Adrenal gland (tissue), 12 donors: ENCODE measurements around the gene LYPD6B. TPM values are rescaled to one million over a fixed set of nuclear protein-coding genes. Genes with fewer than 3 reads are reported as not detected.

Experiments
- DNase-seq, 7 donors: peaks; one replicate each; pipeline ENCODE4 v3.0.0-alpha.2; 2019 to 2020
- H3K27ac ChIP-seq, 5 donors: fragments of 200-600 bp; sonication (generic) in 4 of 5; 1 replicate in 3 of 5; 2 replicates in 2 of 5; pipeline versions ENCODE4 v1.5.1 to v1.8.0; 2016 to 2020; ENCODE audit warnings: mild to moderate bottlenecking in 1 of 5
- H3K27me3 ChIP-seq: fragments of 200-600 bp; 2 replicates; pipeline ENCODE4 v1.8.0; 2021
- H3K36me3 ChIP-seq, 2 donors: fragments of 200-600 bp; replicated peaks in 1 of 2; 1 replicate in 1 of 2; 2 replicates in 1 of 2; pipeline versions ENCODE4 v1.5.1 to v1.8.0; 2018 to 2022
- H3K4me1 ChIP-seq, 2 donors: fragments of 200-600 bp; replicated peaks in 1 of 2; 1 replicate in 1 of 2; 2 replicates in 1 of 2; pipeline versions ENCODE4 v1.5.1 to v1.8.0; 2018 to 2021
- H3K4me3 ChIP-seq, 4 donors: fragments of 200-600 bp; sonication (generic) in 3 of 4; one replicate each; pipeline ENCODE4 v1.5.1; 2016 to 2018
- H3K9me3 ChIP-seq, 3 donors: fragments of 200-600 bp; sonication (generic) in 1 of 3; replicated peaks in 1 of 3; 1 replicate in 2 of 3; 2 replicates in 1 of 3; pipeline versions ENCODE4 v1.5.1 to v1.8.0; 2016 to 2021
- POLR2A ChIP-seq, 2 donors: fragments of 450-650 bp; IDR thresholded peaks; one replicate each; pipeline ENCODE4 v1.6.1; 2017; ENCODE audit warnings: antibody characterized with exemption in 2 of 2, mild to moderate bottlenecking in 2 of 2, moderate library complexity in 1 of 2
- WGBS, 4 donors: extraction: QIAGEN DNeasy Blood & Tissue Kit in 2 of 4; methylation state at CpG; one replicate each; pipeline versions ENCODE4 v1.1.5 to v1.1.7; 2013 to 2017; 5-methylcytosine and 5-hydroxymethylcytosine counted together
- intact Hi-C, 2 donors: fragments of 100-400 bp; cut with DNase I; formaldehyde crosslinking; loops; one replicate each; pipeline versions ENCODE4 v1.14.1 to v1.15.0; 2022 to 2023
- polyA plus RNA-seq, 3 donors: library from polyadenylated mRNA; stranded (reverse); fragments of 200-250 nt in 2 of 3; fragments of 350-450 nt in 1 of 3; fragmentation: Illumina TruSeq in 1 of 3; extraction: RNeasy Lipid Tissue Mini Kit (QIAGEN cat#74804) in 1 of 3; gene quantifications; one replicate each; pipeline ENCODE4 v1.2.3, GENCODE V29; 2013 to 2014
- total RNA-seq, 9 donors: library from RNA; depleted of rRNA in 4 of 9; stranded (reverse); fragments of >200 nt in 4 of 9; fragments of 120-200 nt in 1 of 9; fragmentation: NEBNext Ultra II Directional in 1 of 9; extraction: Animal tissue kit (Norgen Biotek cat#: 25700) in 1 of 9; gene quantifications; one replicate each; pipeline versions ENCODE4 v1.1.0 to v1.2.4, GENCODE V29; 2013 to 2023
- TF ChIP-seq, protein P1 (sequence below), 6 experiments: fragments of 450-650 bp in 4 of 6; fragments of 200-600 bp in 2 of 6; sonication (generic) in 1 of 6; IDR thresholded peaks; 1 replicate in 5 of 6; 2 replicates in 1 of 6; pipeline versions ENCODE4 v1.5.1 to v1.8.0; 2016 to 2021; ENCODE audit warnings: antibody characterized with exemption in 6 of 6, mild to moderate bottlenecking in 2 of 6, moderate library complexity in 1 of 6
- donor health status: healthy with polysubstance abuse.
- donor health status: Bipolar disorder and iron deficiency.
- donor health status: DM: yes; HTN: yes; CAD: no.
- donor health status: DM: no; HTN: no; CAD: no.
- donor health status: DM: no; HTN: no; CAD: no.
- donor health status: DM: yes; HTN: yes; CAD: no.

LYPD6B gene
- total and polyA plus RNA-seq, 12 donors: 0.15 to 0.98 (median 0.50) TPM; not detected in 2

DNA sequence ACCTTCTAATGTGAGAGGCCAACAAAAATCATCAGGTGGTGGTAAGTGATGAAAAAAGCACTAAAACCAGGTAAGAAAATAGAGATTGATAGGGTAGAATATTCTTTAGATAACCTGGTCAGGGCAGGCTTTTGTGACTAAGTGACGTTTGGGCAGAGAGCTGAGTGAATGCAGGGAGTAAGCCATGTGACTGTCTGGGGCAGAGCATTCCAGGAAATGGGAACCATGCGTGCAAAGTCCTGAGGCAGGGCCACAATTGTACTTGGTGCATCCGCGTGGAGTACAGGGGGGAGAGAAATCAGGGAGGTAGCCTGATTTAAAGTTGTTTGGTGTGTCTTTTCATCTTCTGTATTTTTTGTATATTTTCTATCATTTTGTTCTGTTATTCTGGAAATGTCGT lies 102.5 kb downstream of the LYPD6B start:
- H3K4me1 ChIP-seq: no peaks in the 10 kb centered on the region
- WGBS, 4 donors: 75 to 77% (median 76%) methylated on average over 5 of the region's 5 CpGs

DNA sequence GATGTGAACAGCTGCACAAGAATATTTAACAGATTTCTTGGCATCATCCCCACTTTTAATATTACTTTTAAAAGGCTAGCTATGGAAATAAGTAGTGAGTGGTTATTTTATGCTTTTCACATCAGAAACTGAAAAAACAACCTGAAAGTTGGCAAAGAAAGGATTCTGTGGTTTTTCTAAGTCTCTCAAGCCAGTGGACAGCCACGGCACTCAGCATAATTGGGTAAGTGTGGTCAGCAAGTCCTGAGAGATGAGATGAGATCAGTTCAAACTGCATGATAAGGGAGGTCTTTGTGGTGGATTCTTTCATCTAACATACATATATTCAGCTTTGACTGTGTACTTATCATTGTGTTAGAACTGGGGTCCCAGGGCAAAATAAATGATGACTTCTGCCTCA lies 105.2 kb downstream of the LYPD6B start:
- no peak for DNase-seq
- Histone ChIP-seq H3K27me3 (no peaks in the 10 kb centered on the region), H3K4me3 (no peak overlapping the region), H3K27ac (no peak overlapping the region), H3K4me1 (no peaks in the 10 kb centered on the region), H3K9me3 (no peaks in the 10 kb centered on the region), H3K36me3 (no peaks in the 10 kb centered on the region)
- 55 to 87% (median 71%) methylated on average over 1 of the region's 1 CpG for WGBS, 4 donors
- TF ChIP-seq, protein P1, sequence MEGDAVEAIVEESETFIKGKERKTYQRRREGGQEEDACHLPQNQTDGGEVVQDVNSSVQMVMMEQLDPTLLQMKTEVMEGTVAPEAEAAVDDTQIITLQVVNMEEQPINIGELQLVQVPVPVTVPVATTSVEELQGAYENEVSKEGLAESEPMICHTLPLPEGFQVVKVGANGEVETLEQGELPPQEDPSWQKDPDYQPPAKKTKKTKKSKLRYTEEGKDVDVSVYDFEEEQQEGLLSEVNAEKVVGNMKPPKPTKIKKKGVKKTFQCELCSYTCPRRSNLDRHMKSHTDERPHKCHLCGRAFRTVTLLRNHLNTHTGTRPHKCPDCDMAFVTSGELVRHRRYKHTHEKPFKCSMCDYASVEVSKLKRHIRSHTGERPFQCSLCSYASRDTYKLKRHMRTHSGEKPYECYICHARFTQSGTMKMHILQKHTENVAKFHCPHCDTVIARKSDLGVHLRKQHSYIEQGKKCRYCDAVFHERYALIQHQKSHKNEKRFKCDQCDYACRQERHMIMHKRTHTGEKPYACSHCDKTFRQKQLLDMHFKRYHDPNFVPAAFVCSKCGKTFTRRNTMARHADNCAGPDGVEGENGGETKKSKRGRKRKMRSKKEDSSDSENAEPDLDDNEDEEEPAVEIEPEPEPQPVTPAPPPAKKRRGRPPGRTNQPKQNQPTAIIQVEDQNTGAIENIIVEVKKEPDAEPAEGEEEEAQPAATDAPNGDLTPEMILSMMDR (IDR thresholded peaks at IDR 0.05): no peak
- TF ChIP-seq POLR2A (IDR thresholded peaks at IDR 0.05): no peak
- intact Hi-C loops: no loop called here

More for the DNA sequence above, 102.5 kb downstream of the LYPD6B start:
- DNase-seq: no peak
- Histone ChIP-seq H3K27me3 (no peaks in the 10 kb centered on the region), H3K27ac (no peak overlapping the region), H3K36me3 (no peaks in the 10 kb centered on the region), H3K9me3 (no peaks in the 10 kb centered on the region), H3K4me3 (no peak overlapping the region)
- no peak for TF ChIP-seq POLR2A (IDR thresholded peaks at IDR 0.05)
- TF ChIP-seq, protein P1 (IDR thresholded peaks at IDR 0.05): no peak
- intact Hi-C loops: no loop called here

DNA sequence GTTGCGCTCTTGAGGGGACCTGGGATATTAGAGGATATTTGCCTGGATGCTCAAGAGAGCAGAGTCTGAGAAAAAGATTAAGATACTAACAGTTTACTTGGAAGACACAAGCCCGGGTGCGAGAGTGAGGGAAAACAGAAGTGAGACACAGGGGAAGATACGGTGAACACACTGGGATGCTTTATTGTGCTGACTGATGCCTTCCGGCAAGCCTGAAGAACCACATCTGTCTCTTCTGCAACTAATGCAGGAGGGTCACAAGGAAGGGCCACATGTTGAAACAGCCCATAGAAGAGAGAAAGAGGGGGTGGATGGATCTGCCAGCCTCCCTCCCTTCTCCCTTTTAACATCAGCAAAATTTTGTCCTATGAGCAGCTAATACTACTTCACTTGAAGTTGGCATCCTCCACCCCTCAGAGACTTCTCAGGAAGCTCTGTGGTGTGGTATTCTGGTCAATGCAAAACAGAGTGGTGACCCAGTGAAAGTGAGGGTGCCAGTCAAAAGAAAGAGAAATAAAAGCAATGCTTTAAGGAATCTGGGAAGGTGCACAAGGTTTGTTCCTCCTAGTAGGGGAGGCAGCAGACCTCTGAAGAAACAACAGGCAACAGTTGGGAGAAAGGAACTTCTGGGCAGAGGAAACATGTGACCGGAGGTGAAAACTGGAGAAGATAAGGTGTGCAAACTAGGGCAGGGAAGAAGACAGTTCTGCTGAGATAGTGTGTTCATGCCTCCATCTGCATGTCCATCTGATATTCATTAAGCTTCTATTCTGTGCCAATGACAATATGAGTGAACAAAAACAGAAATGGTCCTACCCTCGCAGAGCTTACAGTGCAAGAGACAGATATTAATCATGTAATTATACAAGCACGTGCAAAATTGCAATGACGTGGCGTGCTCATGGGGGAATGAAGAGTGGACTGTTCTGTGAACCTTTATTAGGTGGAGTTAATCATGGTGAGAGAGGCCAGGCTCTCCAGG lies 107.1 kb downstream of the LYPD6B start:
- TF ChIP-seq, protein P1 (IDR thresholded peaks at IDR 0.05): no peak
- TF ChIP-seq POLR2A (IDR thresholded peaks at IDR 0.05): no peak
- WGBS, 4 donors: 61 to 65% (median 62%) methylated on average over 10 of the region's 10 CpGs
- no peaks in the 10 kb centered on the region for H3K27me3 ChIP-seq
- intact Hi-C loops: no loop called here
- no peaks in the 10 kb centered on the region for H3K4me1 ChIP-seq
- no peaks in the 10 kb centered on the region for H3K36me3 ChIP-seq
- H3K4me3 ChIP-seq: no peak overlapping the region
- DNase-seq: no peak
- H3K9me3 ChIP-seq: no peaks in the 10 kb centered on the region
- H3K27ac ChIP-seq: no peak overlapping the region

DNA sequence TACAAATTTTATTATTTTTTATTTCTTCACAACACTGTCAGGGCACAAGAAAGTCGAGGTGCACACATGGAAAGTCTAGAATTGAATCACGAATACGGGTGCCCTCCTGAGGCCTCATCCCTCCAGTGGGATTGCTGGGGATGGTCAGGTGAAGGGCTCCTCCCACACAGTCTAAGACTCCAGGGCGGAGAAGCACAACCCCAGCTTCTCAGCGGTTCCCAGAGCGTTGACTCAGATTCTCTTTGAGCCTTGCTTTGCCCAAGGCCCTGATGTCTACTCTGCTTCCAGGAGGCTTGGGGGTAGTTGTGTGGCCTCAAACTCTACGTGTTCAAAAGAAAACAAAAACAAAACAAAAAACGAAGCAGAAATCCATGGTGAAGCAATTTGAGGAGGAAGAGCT lies 108.4 kb downstream of the LYPD6B start:
- DNase-seq: no peak
- no peak overlapping the region for H3K4me3 ChIP-seq
- TF ChIP-seq, protein P1 (IDR thresholded peaks at IDR 0.05): no peak
- no peak for TF ChIP-seq POLR2A (IDR thresholded peaks at IDR 0.05)
- H3K27ac ChIP-seq: no peak overlapping the region
- intact Hi-C loops: no loop called here
- H3K27me3 ChIP-seq: no peaks in the 10 kb centered on the region
- no peaks in the 10 kb centered on the region for H3K4me1 ChIP-seq
- no peaks in the 10 kb centered on the region for H3K36me3 ChIP-seq
- no peaks in the 10 kb centered on the region for H3K9me3 ChIP-seq
- 64 to 79% (median 73%) methylated on average over 8 of the region's 8 CpGs for WGBS, 4 donors
